ENCODE measurements around the gene ITIH3.

ITIH3 gene

DNA sequence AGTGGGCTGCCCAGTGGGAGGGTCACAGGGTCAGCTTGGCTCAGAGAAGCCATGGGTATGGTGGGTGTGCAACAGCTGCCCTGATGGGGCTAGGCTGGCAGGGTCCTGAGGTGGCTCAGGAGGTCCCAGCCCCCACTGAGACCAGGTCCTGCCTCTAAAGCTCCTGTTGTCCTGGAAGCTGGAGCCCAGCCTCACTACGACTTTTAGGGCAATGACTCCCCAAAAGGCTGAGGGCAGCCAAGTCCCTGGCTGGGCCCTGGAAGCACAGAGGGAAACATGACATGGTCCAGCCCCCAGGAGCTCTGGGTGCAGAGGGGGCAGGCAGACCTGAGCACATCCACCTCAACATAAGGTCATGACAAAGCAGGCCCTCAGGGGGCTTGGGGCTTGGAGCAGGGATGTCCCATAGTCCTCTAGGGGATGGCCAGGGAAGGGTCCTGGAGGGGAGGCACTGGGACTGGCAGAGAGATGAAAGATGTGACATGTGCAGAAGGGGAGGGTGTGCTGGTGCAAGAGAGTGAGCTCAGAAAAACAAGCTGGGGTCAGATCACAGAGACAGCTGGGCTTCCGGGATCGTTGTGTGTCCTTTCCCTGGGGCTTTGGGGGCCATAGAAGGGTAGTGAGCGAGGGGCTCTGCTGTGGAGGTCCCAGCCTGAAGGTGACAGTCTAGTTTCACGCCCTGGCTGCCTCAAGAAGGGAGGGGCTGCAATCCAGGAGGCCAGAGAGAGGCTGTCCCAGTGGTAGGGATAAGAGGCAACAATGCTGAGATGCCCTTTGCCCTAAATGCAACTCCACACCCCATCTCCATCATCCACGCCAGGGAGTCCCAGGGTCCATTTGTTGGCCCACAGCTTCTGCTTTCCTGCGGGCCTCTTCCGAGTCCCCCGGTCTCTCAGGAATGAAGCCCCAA lies 639 bp upstream of the ITIH3 start:
- DNase-seq (ENCODE audit: low spot score), result no peak
- no peak for FAIRE-seq

DNA sequence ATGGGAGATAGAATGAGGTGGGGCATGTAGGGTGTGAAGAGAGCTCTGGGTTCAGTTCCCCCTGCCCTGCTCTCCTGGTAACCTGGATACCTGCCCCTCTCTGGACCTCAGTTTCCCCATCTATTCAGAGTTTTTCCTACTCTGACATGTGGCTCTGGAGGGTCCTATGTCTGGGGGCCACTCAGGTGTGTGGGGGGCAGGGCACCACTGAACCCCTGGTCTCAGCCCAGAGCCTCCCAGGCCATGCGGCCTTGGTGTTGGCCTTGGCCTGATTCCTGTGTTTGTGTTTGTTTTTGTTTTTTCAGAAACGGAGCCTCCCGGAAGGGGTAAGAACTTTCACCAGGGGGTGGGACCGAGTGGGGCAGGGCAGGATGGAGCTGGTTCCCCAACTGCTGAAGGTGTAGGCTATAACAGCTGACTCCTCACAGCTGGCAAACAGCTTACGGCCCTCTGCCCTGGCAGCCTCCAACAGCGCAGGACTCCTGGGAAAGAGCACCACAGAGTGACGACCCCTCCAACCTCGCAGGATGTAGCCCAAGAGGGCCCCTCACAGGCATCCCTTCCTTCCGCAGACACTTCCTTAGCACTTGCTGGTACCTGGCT lies 803 bp downstream of the ITIH3 start:
- FAIRE-seq, result no peak
- no peak for DNase-seq (ENCODE audit: low spot score)

DNA sequence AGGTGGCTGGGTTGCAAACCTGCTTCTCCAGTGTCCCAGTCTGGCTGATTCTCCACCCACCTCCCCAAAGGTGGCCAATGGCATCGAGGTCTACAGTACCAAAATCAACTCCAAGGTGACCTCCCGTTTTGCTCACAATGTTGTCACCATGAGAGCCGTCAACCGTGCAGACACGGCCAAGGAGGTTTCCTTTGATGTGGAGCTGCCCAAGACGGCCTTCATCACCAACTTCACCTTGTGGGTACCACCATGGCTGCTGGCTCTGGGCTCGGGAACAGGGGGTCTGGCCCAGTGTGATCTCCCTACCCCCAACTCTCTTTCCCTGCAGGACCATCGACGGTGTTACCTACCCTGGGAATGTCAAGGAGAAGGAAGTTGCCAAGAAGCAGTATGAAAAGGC lies 1.8 kb downstream of the ITIH3 start:
- no peak for DNase-seq (ENCODE audit: low spot score)
- FAIRE-seq, result no peak

DNA sequence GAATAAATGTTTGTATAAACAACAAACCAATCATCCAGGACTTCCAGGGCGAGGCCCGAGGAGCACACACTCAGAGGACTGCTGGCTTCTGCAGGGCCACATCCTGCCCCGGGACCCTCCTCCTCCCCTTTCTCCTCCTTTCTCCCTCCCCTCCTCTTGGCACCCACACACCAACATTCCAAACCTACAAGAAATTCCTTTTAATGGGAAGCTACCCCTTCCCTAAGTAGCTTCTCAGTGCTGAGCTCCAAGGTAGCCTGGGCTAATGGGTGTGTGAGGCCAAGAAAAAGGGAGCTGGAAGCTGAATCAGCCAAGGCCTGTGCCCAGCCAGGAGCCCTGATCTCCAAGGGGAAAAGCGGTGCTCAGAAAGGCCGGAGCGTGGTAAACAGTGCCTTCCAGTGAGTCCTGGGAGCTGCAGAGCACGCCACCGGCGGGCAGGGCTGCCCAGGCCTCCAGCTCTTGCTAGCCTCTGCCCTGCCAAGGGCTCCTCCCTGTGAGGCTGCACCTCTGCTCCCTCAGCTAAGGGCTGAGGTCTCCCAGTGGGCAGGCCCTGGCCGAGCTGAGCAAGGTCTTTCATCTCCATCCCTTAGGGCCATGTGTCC lies 3.9 kb downstream of the ITIH3 start:
- no peak for DNase-seq (ENCODE audit: low spot score)
- no peak for FAIRE-seq

DNA sequence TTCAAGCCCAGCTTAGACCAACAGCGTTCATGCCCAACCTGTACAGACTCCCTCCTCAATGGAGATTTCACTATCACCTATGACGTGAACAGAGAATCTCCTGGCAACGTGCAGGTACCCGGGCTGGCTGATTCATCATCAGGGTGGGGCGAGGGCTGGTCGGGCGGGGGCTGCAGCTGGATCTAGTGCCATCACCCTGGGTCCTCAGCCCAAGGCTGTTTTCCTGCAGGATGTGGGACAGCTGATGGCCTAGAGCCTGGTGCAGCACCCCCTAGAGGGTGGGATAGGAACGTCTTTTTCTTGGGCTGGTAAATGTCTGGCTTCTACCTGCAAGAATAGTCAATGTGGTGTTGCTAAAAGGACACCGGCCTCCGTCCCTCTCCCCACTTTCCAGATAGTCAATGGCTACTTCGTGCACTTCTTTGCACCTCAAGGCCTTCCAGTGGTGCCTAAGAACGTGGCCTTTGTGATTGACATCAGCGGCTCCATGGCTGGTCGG lies 4.4 kb downstream of the ITIH3 start:
- FAIRE-seq (no peak), DNase-seq (ENCODE audit: low spot score) (no peak)

DNA sequence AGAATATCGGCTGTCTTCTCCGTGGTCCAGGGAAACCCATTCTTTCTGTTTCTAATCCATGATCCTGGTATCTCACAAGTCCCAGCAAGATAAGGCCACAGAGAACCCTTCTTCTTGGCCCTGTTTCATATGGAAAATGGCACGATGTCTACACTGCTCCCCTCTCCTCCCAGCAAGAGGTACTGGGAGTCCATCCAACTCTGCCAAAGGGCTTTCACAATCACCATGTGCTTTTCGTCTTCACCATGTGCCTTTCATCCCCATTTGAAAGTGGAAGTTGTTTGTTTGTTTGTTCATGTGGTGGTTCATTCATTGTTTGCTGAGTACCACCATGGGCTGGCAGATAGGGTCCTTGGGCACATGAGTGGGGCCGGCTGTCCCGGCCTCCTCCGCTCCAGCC lies 5.5 kb downstream of the ITIH3 start:
- FAIRE-seq, result no peak
- no peak for DNase-seq (ENCODE audit: low spot score)

DNA sequence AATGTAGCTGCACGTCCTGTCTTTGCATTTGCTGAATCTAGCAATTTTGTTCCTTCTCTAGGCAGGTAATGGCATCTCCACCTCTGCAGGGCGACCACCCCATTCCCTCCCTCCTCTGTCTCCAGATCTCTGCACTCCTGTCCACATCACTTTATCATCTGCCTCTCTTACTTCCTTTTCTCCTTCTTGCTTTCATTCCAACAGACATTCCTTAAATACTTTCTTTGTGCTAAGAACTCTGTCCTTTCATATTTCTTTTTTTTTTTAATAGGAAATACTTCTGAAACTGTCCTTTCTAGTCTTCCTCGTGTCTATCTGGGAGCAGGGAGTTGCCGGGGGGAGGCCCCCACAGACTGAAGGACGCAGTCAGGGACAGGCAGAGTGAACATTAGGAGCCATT lies 7.2 kb downstream of the ITIH3 start:
- no peak for FAIRE-seq
- DNase-seq (ENCODE audit: low spot score), result no peak

DNA sequence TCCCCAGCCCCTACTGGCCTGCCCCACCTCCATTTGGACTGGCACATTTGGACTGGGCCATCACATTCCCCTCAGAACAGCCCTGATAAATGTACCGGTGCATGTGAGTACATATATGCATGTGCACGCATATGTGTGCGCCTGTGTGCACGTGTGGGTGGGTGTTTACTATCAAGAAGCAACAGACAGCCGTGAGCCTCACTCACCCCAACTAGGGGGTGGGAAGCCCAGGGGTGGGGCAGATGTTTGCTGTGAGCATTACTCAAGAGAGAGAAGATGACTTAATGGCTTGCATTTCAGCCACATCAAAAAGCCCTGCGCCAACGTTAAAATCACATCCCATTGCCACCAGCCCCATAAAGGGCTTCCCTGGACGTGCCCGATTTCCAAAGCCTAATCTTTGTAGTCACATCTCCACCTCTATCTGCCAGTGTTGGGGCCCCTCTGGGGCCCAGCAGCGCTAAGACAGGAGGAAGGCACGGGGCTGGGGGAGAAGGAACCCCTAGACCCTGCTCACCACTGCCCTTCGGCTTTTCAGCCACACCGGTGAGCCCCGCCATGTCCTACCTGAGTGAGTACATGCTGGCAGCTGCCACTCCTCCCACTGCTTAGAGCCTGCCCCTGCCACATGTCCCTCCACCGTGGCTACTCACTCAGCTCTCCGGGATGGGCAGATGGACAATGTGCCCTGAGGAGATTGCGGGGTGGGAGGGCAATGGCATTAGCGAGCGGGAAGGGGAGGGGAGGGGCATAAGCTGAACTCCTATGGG lies 10.9 kb downstream of the ITIH3 start:
- no peak for DNase-seq (ENCODE audit: low spot score)

DNA sequence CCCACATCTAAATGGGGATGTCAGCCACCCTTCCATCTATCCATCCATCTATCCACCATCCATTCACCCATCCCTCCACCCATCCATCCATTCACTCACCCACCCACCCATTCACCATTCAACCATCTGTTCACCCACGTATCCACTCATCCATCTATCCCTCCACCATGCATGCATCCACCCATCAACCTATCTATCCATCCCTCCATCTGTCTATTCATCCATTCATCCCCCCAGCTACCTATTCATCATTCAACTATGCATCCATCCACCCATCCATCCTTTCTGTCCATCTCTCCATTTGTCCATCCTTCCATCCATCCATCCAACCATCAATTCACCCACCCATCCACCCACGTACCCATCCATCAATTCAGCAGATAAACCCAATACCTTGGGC lies 14.6 kb downstream of the ITIH3 start:
- DNase-seq (ENCODE audit: low spot score), result no peak
- FAIRE-seq, result no peak

More for the DNA sequence above, 10.9 kb downstream of the ITIH3 start:
- FAIRE-seq, result no peak

DNA sequence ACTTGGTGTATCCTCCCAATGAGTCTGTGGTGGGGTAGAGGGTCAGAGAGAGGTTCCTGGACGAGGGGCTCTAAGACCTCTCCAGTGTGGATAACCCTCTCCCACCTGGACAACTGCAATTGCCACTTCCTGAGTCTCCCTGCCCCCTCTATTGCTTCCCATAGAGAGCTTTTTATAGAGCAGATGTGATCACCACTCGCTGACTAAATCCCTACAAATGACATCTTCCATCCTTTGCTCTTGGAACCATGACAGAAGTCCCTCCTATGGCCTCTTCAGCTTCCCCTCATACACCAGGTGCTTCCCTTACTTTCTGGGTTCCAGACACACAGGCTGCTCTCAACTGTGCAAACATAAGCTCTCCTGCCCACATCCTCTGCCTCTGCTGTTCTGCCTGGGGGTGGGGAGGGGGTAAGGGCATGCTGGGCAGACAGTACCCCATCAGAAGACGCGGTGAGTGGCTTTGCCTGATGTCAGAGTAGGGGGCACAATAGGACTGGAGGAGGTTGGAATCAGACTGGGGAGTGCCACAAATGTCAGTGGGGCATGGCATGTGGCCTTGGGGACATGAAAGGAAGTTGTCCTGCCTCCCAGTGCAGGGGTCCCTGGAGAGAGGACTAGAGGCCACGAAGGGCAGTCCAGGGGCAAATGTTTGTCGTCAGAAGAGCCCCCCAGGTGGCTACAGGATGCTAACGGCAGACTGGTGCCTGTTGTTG lies 15.2 kb downstream of the ITIH3 start:
- FAIRE-seq (no peak), DNase-seq (ENCODE audit: low spot score) (no peak)

DNA sequence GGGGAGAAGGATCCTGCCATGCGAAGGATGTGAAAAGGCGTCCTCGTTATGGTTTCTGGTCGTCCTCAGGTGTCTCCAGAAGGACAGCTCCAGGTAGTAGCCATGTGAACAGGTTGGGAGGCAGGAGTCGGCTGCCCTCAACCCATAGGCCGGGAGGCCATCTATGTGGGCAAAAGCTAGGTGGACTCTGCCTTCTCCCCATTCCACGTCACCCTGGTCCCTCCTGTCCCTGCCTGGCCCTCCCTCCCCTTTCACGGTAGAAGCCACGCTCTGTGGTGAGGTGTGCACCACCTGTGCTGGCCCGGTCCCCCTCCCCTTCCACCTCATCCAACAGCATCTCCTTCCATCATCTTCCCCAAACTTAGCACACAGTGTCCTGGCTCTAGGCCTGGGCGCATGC lies 16.3 kb downstream of the ITIH3 start:
- FAIRE-seq, result no peak

DNA sequence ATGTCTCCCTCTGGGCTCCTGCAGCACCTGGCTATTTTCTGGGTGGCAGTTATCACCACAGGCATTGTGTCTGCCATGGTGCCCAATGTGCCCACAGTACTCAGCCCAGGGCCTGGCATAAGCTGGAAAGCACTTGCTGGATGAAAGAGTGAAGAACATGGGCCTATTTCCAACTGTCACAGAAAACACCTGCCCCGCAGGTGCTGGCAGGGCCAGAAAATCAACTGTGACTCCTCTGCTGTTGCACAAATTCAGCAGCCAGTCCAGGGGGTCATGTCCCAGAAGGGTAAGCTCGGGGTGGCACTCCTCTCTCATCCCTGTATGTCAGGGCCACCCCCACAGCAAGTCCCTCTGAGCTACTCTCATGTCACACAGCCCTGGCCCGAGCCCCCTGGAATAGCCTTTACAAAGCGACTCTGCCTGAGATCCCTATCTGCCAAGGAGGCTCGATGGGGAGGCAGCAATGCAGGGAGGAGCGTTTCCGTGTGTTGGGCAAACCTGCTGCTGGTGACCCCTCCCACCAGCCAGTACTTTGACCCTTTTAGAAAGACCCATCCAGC lies 16.9 kb downstream of the ITIH3 start:
- no peak for FAIRE-seq
- DNase-seq (ENCODE audit: low spot score), result no peak

More for the DNA sequence above, 16.3 kb downstream of the ITIH3 start:
- DNase-seq (ENCODE audit: low spot score), result no peak

DNA sequence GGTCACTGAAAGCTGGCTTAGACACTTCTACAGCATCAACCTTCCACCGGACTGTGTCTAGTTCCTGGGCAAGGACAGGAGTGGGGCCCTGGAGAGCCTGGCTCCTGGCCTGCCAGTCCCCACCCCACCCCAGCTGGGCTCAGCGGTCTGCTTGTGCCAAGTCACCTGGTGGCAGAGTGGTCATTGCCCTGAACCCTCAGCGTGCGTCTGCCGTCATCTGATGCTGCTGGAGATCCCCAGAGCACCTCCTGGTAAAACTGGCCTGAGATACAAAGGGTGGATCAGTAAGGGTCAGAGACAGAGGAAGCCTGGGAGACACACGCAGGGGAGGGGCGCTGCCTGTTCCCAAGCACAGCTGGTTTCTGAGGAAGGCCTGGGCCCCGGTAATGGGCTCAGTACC lies 19.2 kb downstream of the ITIH3 start:
- DNase-seq (ENCODE audit: low spot score) (no peak), FAIRE-seq (no peak)

DNA sequence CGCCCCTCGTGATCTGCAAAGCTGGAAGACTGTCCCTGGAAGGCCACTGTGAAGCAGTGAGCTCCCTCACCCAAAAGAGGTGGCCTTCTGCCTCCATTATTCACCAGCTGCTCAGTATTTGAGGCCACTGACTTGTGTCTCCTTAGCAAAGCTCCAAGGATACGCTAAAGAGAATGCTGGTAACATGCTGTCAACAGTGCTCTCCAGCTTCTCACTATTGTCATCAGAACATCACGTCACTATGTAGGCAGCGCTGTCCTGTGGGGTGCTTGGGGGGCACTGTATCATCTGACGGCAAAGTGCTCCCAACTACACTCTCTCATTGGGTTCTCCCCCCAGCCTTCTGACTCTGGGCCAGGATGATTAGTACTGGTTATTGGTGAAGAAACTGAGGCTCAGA lies 21.6 kb downstream of the ITIH3 start:
- FAIRE-seq (no peak), DNase-seq (ENCODE audit: low spot score) (no peak)

DNA sequence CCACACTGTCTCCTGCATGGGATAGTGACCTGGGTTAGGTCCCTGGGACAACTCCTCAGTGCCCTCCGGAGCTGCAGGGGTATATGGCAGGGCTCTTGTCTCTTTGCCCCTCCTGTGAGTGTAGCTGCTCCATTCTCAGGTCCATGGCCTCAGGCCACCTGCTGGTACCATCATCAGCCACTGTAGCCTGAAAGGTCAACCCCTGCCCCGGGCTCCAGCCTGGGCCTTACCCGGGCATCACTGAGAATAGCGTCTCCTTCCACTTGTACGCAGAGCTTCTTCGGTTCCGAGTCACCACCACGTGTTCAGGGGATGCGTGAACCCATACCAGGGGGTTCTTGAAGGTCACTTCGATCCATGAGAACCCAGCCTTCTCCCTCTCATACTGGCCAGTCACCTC lies 22.1 kb downstream of the ITIH3 start:
- DNase-seq (ENCODE audit: low spot score), result no peak
- FAIRE-seq, result no peak

DNA sequence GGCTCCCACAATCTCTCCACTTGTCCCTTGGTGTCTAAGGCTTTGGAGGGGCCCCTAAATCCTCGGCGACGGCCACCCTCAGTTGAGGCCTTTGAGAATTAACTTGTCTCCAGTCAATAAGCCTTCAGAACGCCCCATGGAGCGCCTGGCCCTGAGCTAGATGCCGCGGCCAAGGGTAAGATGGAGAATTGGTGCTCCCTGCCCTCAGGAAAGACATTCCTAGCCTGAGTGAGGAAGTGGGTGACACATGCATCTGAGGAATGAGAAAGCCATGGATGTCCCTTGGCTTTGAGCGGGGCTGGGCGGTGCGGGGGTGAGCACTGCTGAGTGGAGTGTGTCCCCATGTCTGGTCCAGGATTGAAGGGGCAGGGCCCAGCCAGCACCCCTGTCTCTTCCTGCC lies 22.6 kb downstream of the ITIH3 start:
- DNase-seq (ENCODE audit: low spot score), result no peak
- no peak for FAIRE-seq

DNA sequence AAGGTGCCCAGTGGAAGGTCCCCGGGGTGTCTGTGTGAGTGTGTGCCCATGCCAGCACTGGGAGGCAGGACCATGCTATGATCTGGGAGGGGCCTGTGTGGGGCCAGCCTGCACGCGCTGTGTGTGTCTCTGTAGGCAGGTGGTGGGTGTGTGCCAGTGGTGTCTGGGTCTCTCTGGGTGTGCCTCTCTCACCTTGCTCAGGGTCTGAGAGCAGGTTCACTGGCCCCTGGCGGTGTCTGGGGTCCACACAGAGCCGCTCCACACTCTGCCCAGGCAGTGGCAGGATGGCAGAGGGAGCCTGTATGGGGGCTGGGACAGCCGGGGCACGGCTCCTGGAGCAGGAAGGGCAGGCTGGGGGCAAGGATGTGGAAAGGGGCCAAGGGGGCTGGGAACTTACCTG lies 23.3 kb downstream of the ITIH3 start:
- no peak for FAIRE-seq
- DNase-seq (ENCODE audit: low spot score), result no peak

DNA sequence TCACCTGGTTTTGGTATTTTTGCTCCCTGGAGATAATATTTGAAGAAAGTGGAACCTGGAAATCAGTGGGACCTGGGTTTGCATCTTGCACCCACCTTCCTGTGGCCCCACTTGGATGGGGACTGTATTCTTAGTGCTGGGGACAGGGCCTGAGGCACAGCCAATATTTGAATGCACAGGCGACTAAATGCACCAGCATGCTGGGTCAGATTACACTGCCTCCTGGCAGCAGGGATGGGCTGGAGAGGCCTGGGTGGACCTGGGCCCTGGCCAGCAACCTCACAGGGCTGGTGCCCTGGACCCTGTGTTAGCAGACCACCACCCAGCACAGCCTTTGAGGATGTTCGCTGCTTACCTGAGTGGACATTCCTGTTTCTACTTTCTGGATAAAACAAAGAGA lies 25.3 kb downstream of the ITIH3 start:
- FAIRE-seq (no peak), DNase-seq (ENCODE audit: low spot score) (no peak)

DNA sequence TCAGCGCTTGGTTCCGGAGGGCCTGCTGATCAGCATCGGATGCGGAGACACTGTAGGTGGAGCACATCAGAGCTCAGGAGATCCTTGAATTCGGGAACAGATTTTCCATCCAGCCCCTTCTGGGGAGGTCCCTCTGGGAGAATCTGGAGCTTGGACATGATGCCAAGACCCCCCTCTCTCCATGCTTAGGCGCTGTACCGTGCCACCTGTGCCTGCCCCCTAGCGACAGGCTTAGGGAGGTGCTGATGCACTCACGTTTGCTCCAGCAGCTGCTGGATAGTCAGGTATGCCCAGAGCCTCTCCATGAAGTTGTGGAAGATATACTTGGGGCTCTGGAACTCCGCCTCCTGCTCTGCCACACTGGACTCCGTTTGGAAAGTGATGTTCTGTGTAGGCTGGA lies 26.1 kb downstream of the ITIH3 start:
- DNase-seq (ENCODE audit: low spot score), result no peak
- no peak for FAIRE-seq

DNA sequence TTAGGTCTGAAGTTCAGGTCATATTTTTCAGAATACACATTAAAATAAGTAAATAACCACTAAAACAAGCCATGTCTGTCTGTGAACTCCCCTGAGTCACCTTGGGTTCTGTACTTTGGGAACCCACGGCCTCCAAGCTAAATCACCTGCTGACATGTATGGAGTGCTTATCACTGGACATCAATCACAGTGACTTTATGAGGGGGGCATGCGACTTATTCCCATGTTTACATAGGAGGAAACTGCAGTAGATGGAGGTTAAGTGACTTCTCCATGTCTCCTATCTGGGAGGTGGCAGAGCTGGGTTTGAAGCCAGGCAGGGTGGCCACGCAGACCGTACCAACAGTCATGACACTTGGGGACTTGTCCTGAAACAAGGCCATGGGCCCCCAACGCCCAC lies 27.8 kb downstream of the ITIH3 start:
- DNase-seq (ENCODE audit: low spot score), result no peak
- FAIRE-seq, result no peak

DNA sequence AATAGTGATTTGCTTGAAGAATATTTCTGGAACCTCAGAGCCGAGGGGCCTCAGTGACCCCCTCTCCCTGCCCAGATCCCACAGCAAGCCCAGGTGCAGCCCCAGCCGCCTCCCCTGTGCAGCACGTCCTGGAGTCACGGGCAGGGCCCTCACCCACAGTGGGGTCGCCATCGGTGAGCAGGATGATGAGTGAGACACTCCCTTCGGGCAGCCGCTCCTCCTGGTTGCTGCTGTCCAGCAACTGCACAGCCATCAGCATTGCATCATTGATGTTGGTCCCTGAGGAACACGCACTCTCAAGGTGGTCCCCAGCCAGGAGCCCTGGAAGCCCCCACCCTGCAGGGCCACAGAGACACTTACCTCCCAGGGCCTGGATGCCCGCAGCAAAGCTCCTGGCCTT lies 29.4 kb downstream of the ITIH3 start:
- no peak for DNase-seq (ENCODE audit: low spot score)

More for the DNA sequence above, 29.4 kb downstream of the ITIH3 start:
- no peak for FAIRE-seq

Data from RCC 7860 (cell line).